Measurements from ENCODE around the gene CLEC19A. TPM values are rescaled to one million over a fixed set of nuclear protein-coding genes. Genes with fewer than 3 reads are reported as not detected.

Gene CLEC19A
- total RNA-seq, 1 donor from 2014 or later, result not detected

GRCh38 chr16:19252904-19253303 is 32.6 kb upstream of the CLEC19A start:
- H3K27ac Mint-ChIP-seq (ENCODE audit: unreplicated experiment), result no peak overlapping the region
- no peaks in the 10 kb centered on the region for H3K27me3 Mint-ChIP-seq (ENCODE audit: unreplicated experiment)
- no peak for DNase-seq (ENCODE audit: low spot score)
- H3K4me1 Mint-ChIP-seq (ENCODE audit: unreplicated experiment), result no peaks in the 10 kb centered on the region
- H3K36me3 Mint-ChIP-seq (ENCODE audit: low read depth, unreplicated experiment), result peaks cover 2% of the 10 kb centered on the region
- H3K9me3 Mint-ChIP-seq (ENCODE audit: unreplicated experiment), result no peaks in the 10 kb centered on the region
- no peak for TF ChIP-seq CTCF (IDR thresholded peaks at IDR 0.05; ENCODE audit: unreplicated experiment)
- H3K4me3 Mint-ChIP-seq (ENCODE audit: unreplicated experiment), result no peak overlapping the region

GRCh38 chr16:19254611-19255010 is 30.9 kb upstream of the CLEC19A start:
- TF ChIP-seq CTCF (IDR thresholded peaks at IDR 0.05; ENCODE audit: unreplicated experiment), result no peak

GRCh38 chr16:19264123-19264673 is 21.3 kb upstream of the CLEC19A start:
- H3K27me3 Mint-ChIP-seq (ENCODE audit: unreplicated experiment), result peaks cover 3% of the 10 kb centered on the region
- H3K4me1 Mint-ChIP-seq (ENCODE audit: unreplicated experiment), result no peaks in the 10 kb centered on the region
- no peak for DNase-seq (ENCODE audit: low spot score)
- H3K9me3 Mint-ChIP-seq (ENCODE audit: unreplicated experiment), result peaks cover 5% of the 10 kb centered on the region
- no peak overlapping the region for H3K27ac Mint-ChIP-seq (ENCODE audit: unreplicated experiment)
- peaks cover 31% of the 10 kb centered on the region for H3K36me3 Mint-ChIP-seq (ENCODE audit: low read depth, unreplicated experiment)
- H3K4me3 Mint-ChIP-seq (ENCODE audit: unreplicated experiment), result no peak overlapping the region
- no peak for TF ChIP-seq CTCF (IDR thresholded peaks at IDR 0.05; ENCODE audit: unreplicated experiment)

More at GRCh38 chr16:19254611-19255010, 30.9 kb upstream of the CLEC19A start:
- Mint-ChIP-seq H3K9me3 (ENCODE audit: unreplicated experiment) (no peaks in the 10 kb centered on the region), H3K4me3 (ENCODE audit: unreplicated experiment) (no peak overlapping the region), H3K27ac (ENCODE audit: unreplicated experiment) (no peak overlapping the region), H3K4me1 (ENCODE audit: unreplicated experiment) (no peaks in the 10 kb centered on the region), H3K27me3 (ENCODE audit: unreplicated experiment) (no peaks in the 10 kb centered on the region), H3K36me3 (ENCODE audit: low read depth, unreplicated experiment) (no peaks in the 10 kb centered on the region)
- no peak for DNase-seq (ENCODE audit: low spot score)

- Mint-ChIP-seq H3K4me3 (ENCODE audit: unreplicated experiment) (no peak overlapping the region), H3K36me3 (ENCODE audit: low read depth, unreplicated experiment) (peaks cover 31% of the 10 kb centered on the region), H3K4me1 (ENCODE audit: unreplicated experiment) (no peaks in the 10 kb centered on the region), H3K27me3 (ENCODE audit: unreplicated experiment) (peaks cover 3% of the 10 kb centered on the region), H3K9me3 (ENCODE audit: unreplicated experiment) (peaks cover 5% of the 10 kb centered on the region), H3K27ac (ENCODE audit: unreplicated experiment) (no peak overlapping the region)
- no peak for DNase-seq (ENCODE audit: low spot score)
- TF ChIP-seq CTCF (IDR thresholded peaks at IDR 0.05; ENCODE audit: unreplicated experiment), result no peak
These were observed 20.1 kb upstream of the CLEC19A start for GRCh38 chr16:19265380-19265930.

GRCh38 chr16:19266774-19267173 is 18.8 kb upstream of the CLEC19A start:
- peaks cover 4% of the 10 kb centered on the region for H3K27me3 Mint-ChIP-seq (ENCODE audit: unreplicated experiment)
- H3K4me3 Mint-ChIP-seq (ENCODE audit: unreplicated experiment), result peak overlapping the region; percentile 63
- no peak overlapping the region for H3K27ac Mint-ChIP-seq (ENCODE audit: unreplicated experiment)
- no peak for DNase-seq (ENCODE audit: low spot score)
- H3K36me3 Mint-ChIP-seq (ENCODE audit: low read depth, unreplicated experiment), result peaks cover 31% of the 10 kb centered on the region
- H3K9me3 Mint-ChIP-seq (ENCODE audit: unreplicated experiment), result peaks cover 5% of the 10 kb centered on the region
- no peaks in the 10 kb centered on the region for H3K4me1 Mint-ChIP-seq (ENCODE audit: unreplicated experiment)
- TF ChIP-seq CTCF (IDR thresholded peaks at IDR 0.05; ENCODE audit: unreplicated experiment), result no peak
